ENCODE results near the gene THSD7A.
"Not testable (repeated sequence)": the region's sequence is repeated elsewhere in the genome, so short reads cannot be mapped to it uniquely, and the experiment has no call there.

The THSD7A gene

GRCh38 chr7:11573128-11573750 is 258.8 kb downstream of the THSD7A start:
- DNase-seq: no peak

- no peak for DNase-seq
Measured at GRCh38 chr7:11570922-11571550, 261.0 kb downstream of the THSD7A start.

GRCh38 chr7:11570205-11570604 is 261.8 kb downstream of the THSD7A start:
- DNase-seq: no peak

- DNase-seq: no peak
Measured at GRCh38 chr7:11567571-11567970, 264.4 kb downstream of the THSD7A start.

GRCh38 chr7:11557627-11558026 is 274.4 kb downstream of the THSD7A start:
- no peak for DNase-seq

- DNase-seq: no peak
Measured at GRCh38 chr7:11552676-11553296, 279.2 kb downstream of the THSD7A start.

- no peak for DNase-seq
Measured at GRCh38 chr7:11551470-11551869, 280.5 kb downstream of the THSD7A start.

GRCh38 chr7:11548532-11548931 is 283.5 kb downstream of the THSD7A start:
- no peak for DNase-seq

GRCh38 chr7:11541330-11541729 is 290.7 kb downstream of the THSD7A start:
- DNase-seq: no peak

GRCh38 chr7:11540271-11540761 is 291.7 kb downstream of the THSD7A start:
- DNase-seq: no peak

GRCh38 chr7:11539853-11540252 is 292.1 kb downstream of the THSD7A start:
- DNase-seq: no peak

- no peak for DNase-seq
Measured at GRCh38 chr7:11538751-11539299, 293.2 kb downstream of the THSD7A start.

GRCh38 chr7:11533229-11533820 is 298.7 kb downstream of the THSD7A start:
- DNase-seq: no peak

- no peak for DNase-seq
Measured at GRCh38 chr7:11529382-11529781, 302.6 kb downstream of the THSD7A start.

- no peak for DNase-seq
Measured at GRCh38 chr7:11527707-11528106, 304.3 kb downstream of the THSD7A start.

GRCh38 chr7:11524476-11525397 is 307.3 kb downstream of the THSD7A start:
- DNase-seq: no peak

GRCh38 chr7:11521964-11522499 is 310.0 kb downstream of the THSD7A start:
- DNase-seq: not testable (repeated sequence)

- DNase-seq: no peak
Measured at GRCh38 chr7:11517853-11518252, 314.1 kb downstream of the THSD7A start.

- no peak for DNase-seq
Measured at GRCh38 chr7:11516328-11516727, 315.7 kb downstream of the THSD7A start.

- no peak for DNase-seq
Measured at GRCh38 chr7:11513460-11513859, 318.5 kb downstream of the THSD7A start.

GRCh38 chr7:11507929-11508328 is 324.1 kb downstream of the THSD7A start:
- DNase-seq: no peak

GRCh38 chr7:11506417-11506816 is 325.6 kb downstream of the THSD7A start:
- DNase-seq: no peak

Measured in hippocampal formation (tissue), 2 donors.